ENCODE results near the gene VIPAS39. TPM values are rescaled to one million over a fixed set of nuclear protein-coding genes. Genes with fewer than 3 reads are reported as not detected.

VIPAS39 gene
- polyA plus RNA-seq, 1 donor (not counting 4 experiments of a cell fraction or from before 2014, with no cell fraction given): 24.5 TPM

GRCh38 chr14:77469067-77469505 lies 11.7 kb upstream of the VIPAS39 start:
- H3K27me3 ChIP-seq (ENCODE audit: control insufficient read depth, extremely low read depth, insufficient read depth, low read length): no peaks in the 10 kb centered on the region
- no peaks in the 10 kb centered on the region for H3K9me1 ChIP-seq (ENCODE audit: control insufficient read depth, extremely low read depth, insufficient read depth, low read length)
- no peak overlapping the region for H3K4me2 ChIP-seq (ENCODE audit: control insufficient read depth, extremely low read depth, insufficient read depth, low read depth, low read length)
- no peak overlapping the region for H3K9ac ChIP-seq (ENCODE audit: control insufficient read depth, extremely low read depth, insufficient read depth, low read length)
- no peaks in the 10 kb centered on the region for H3K79me2 ChIP-seq (ENCODE audit: control insufficient read depth, insufficient read depth, low read length)
- no peak overlapping the region for H3K27ac ChIP-seq (ENCODE audit: control insufficient read depth, insufficient read depth, low read length)
- no peaks in the 10 kb centered on the region for H3K4me1 ChIP-seq (ENCODE audit: control insufficient read depth, extremely low read depth, insufficient read depth, low read length)
- no peaks in the 10 kb centered on the region for H4K20me1 ChIP-seq (ENCODE audit: control insufficient read depth, extremely low read depth, insufficient read depth, low read length)
- H2AFZ ChIP-seq (ENCODE audit: control insufficient read depth, low read length): no peak overlapping the region
- no peak overlapping the region for H3K4me3 ChIP-seq (ENCODE audit: control insufficient read depth in 2 of 3, extremely low read depth in 1 of 3, insufficient read depth in 2 of 3, low read depth in 1 of 3, low read length in 3 of 3)
- FAIRE-seq: no peak
- no peaks in the 10 kb centered on the region for H3K9me3 ChIP-seq (ENCODE audit: control insufficient read depth, low read depth, low read length)
- TF ChIP-seq CTCF (optimal IDR thresholded peaks at IDR 0.05 in 1 of 3, IDR thresholded peaks at IDR 0.05 in 1 of 3, conservative IDR thresholded peaks at IDR 0.05 in 1 of 3; ENCODE audit: extremely low read depth in 1 of 3, insufficient read depth in 2 of 3, low read length in 3 of 3) (no peak), EZH2 (IDR thresholded peaks at IDR 0.05; ENCODE audit: low read length) (no peak)
- dilution Hi-C loops (cut with MboI; ENCODE audit: extremely low pct_ligation_motif_present, low sequenced_read_pairs): no loop called here
- DNase-seq (ENCODE audit: low read depth, low spot score): no peak
- H3K36me3 ChIP-seq (ENCODE audit: control insufficient read depth in 2 of 2, extremely low read depth in 1 of 2, insufficient read depth in 2 of 2, low read length in 2 of 2): peaks cover 21 to 23% of the 10 kb centered on the region in 2 experiments

GRCh38 chr14:77467801-77468200 lies 10.4 kb upstream of the VIPAS39 start:
- H3K4me1 ChIP-seq (ENCODE audit: control insufficient read depth, extremely low read depth, insufficient read depth, low read length): no peaks in the 10 kb centered on the region
- H3K9me1 ChIP-seq (ENCODE audit: control insufficient read depth, extremely low read depth, insufficient read depth, low read length): no peaks in the 10 kb centered on the region
- TF ChIP-seq CTCF (optimal IDR thresholded peaks at IDR 0.05 in 1 of 3, IDR thresholded peaks at IDR 0.05 in 1 of 3, conservative IDR thresholded peaks at IDR 0.05 in 1 of 3; ENCODE audit: extremely low read depth in 1 of 3, insufficient read depth in 2 of 3, low read length in 3 of 3) (no peak), EZH2 (IDR thresholded peaks at IDR 0.05; ENCODE audit: low read length) (no peak)
- FAIRE-seq (no peak), DNase-seq (ENCODE audit: low read depth, low spot score) (no peak)
- H3K9ac ChIP-seq (ENCODE audit: control insufficient read depth, extremely low read depth, insufficient read depth, low read length): no peak overlapping the region
- H2AFZ ChIP-seq (ENCODE audit: control insufficient read depth, low read length): no peak overlapping the region
- H3K27ac ChIP-seq (ENCODE audit: control insufficient read depth, insufficient read depth, low read length): no peak overlapping the region
- no peaks in the 10 kb centered on the region for H4K20me1 ChIP-seq (ENCODE audit: control insufficient read depth, extremely low read depth, insufficient read depth, low read length)
- no peaks in the 10 kb centered on the region for H3K79me2 ChIP-seq (ENCODE audit: control insufficient read depth, insufficient read depth, low read length)
- H3K9me3 ChIP-seq (ENCODE audit: control insufficient read depth, low read depth, low read length): no peaks in the 10 kb centered on the region
- no peaks in the 10 kb centered on the region for H3K27me3 ChIP-seq (ENCODE audit: control insufficient read depth, extremely low read depth, insufficient read depth, low read length)
- no peak overlapping the region for H3K4me3 ChIP-seq (ENCODE audit: control insufficient read depth in 2 of 3, extremely low read depth in 1 of 3, insufficient read depth in 2 of 3, low read depth in 1 of 3, low read length in 3 of 3)
- H3K36me3 ChIP-seq (ENCODE audit: control insufficient read depth in 2 of 2, extremely low read depth in 1 of 2, insufficient read depth in 2 of 2, low read length in 2 of 2): peaks cover 25 to 29% of the 10 kb centered on the region in 2 experiments
- no peak overlapping the region for H3K4me2 ChIP-seq (ENCODE audit: control insufficient read depth, extremely low read depth, insufficient read depth, low read depth, low read length)
- dilution Hi-C loops (cut with MboI; ENCODE audit: extremely low pct_ligation_motif_present, low sequenced_read_pairs): no loop called here

All from keratinocyte (primary cell).